HEK293T (cell line): ENCODE results near the gene PRAMEF8.
"Not testable (repeated sequence)": the region's sequence is repeated elsewhere in the genome, so short reads cannot be mapped to it uniquely, and the experiment has no call there.

Experiments
- FOXA1 ChIP-seq: fragments of 450-650 bp; IDR thresholded peaks from 2 replicates; pipeline ENCODE4 v1.6.1; 2016; ENCODE audit warnings: mild to moderate bottlenecking
- SP1 ChIP-seq: fragments of 450-650 bp; IDR thresholded peaks from 2 replicates; pipeline ENCODE4 v1.6.1; 2017

DNA sequence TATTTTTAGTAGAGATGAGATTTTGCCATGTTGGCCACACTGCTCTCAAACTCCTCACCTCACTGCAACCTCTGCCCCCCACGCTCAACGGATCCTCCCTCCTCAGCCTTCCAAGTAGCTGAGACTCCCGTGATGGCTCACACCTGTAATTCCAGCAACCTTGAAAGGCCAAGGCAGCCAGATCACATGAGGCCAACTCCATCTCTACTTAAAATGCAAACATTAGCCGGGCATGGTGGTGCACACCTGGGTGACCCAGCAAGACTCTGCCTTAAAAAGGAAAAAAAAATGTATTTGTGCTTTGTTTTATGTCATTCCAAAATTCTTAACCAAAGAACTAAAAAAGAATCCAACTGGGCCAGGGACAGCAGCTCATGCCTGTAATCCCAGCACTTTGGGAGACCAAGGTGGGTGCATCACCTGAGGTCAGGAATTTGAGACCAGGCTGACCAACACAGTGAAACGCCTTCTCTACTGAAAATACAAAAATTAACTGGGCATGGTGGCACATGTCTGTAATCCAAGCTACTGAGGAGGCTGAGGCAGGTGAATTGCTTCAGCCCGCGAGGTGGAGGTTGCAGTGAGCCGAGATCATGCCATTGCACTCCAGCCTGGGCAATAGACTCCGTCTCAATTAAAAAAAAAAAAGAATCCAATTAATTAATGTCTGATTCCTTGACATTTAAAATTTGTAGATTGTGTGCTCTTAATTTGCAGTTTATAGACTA, 41.2 kb downstream of the PRAMEF8 start:
- not testable (repeated sequence) for TF ChIP-seq SP1, FOXA1
